Activated T-cell treated with anti-CD3 and anti-CD28 coated beads, Interleukin-2, amount 50 U/mL, for 24 hours (primary cell): ENCODE data around the gene C11orf24.

Experiments used
- DNase-seq: peaks from one replicate; pipeline ENCODE4 v3.0.0-alpha.2; 2020
- H3K27ac Mint-ChIP-seq: 2 replicates; pipeline ENCODE4 v1.8.0; 2020; ENCODE audit warnings: mild to moderate bottlenecking, mixed read lengths
- H3K27me3 Mint-ChIP-seq: 2 replicates; pipeline ENCODE4 v1.8.0; 2020; ENCODE audit warnings: mixed read lengths
- H3K36me3 Mint-ChIP-seq: 2 replicates; pipeline ENCODE4 v1.8.0; 2020; ENCODE audit warnings: low read depth, mixed read lengths
- H3K4me1 Mint-ChIP-seq: 2 replicates; pipeline ENCODE4 v1.8.0; 2020; ENCODE audit warnings: low read depth, mixed read lengths
- H3K4me3 Mint-ChIP-seq: 2 replicates; pipeline ENCODE4 v1.8.0; 2020; ENCODE audit warnings: mild to moderate bottlenecking, moderate library complexity, mixed read lengths
- H3K9me3 Mint-ChIP-seq: 2 replicates; pipeline ENCODE4 v1.8.0; 2020; ENCODE audit warnings: mixed read lengths

The C11orf24 gene

DNA sequence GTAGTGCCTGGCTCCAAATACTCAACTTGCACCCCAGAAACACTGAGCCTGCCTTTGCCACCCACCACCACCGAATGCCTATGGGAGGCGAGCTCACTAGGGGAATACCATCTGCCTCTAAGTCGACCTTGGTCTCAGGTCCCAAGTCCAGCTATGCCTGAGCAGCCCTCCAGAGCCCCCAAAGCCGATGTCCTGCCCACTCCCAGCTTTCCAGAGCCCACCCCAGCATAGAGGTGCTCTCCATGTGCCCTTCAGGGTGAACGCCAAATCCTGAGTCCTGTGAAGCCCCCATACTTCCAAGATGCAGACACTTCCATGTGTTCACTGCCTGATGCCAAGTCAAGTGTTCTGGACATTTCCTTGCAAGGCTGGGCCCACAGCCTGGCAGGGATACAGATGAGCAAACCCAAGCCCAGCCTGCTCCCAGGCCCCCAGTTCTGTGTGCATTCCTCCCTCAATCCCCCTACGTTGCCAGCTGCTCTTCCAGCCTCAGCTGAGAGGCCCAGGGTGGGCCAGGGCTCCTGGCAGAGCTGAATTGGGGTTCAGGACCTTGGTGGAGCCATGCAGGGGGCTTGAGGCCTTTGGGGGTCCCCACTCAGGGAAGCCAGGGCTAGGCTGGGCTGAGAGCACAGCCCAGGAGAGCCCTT is 56.1 kb downstream of the C11orf24 start:
- no peak for DNase-seq
- H3K4me3 Mint-ChIP-seq: peak overlapping the region; percentile 67
- H3K9me3 Mint-ChIP-seq: no peaks in the 10 kb centered on the region
- H3K27ac Mint-ChIP-seq: no peak overlapping the region
- peaks cover 2% of the 10 kb centered on the region for H3K36me3 Mint-ChIP-seq
- peaks cover 29% of the 10 kb centered on the region for H3K4me1 Mint-ChIP-seq
- H3K27me3 Mint-ChIP-seq: peaks cover 14% of the 10 kb centered on the region

DNA sequence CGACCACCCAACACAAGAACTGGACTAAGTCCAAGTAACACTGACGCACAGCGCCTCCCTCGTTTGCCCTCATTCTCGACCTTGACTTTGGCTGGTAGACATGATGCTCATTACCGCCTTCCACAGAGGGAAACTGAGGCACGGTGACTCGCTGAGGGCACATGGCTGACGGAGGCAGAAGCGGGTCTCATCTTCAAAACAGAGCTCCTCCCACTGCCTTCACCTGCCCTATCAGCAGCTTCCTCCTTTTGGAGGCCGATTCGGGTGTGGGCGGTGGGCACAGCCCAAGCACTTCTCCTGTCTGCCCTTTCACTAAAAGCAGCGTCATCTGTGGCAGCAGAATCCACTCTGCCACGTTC is 56.7 kb downstream of the C11orf24 start:
- Mint-ChIP-seq H3K36me3 (peaks cover 2% of the 10 kb centered on the region), H3K4me3 (peak overlapping the region; percentile 67), H3K27ac (peak overlapping the region; percentile 72), H3K4me1 (peaks cover 34% of the 10 kb centered on the region), H3K27me3 (peaks cover 14% of the 10 kb centered on the region), H3K9me3 (no peaks in the 10 kb centered on the region)
- DNase-seq: peak; percentile 50

DNA sequence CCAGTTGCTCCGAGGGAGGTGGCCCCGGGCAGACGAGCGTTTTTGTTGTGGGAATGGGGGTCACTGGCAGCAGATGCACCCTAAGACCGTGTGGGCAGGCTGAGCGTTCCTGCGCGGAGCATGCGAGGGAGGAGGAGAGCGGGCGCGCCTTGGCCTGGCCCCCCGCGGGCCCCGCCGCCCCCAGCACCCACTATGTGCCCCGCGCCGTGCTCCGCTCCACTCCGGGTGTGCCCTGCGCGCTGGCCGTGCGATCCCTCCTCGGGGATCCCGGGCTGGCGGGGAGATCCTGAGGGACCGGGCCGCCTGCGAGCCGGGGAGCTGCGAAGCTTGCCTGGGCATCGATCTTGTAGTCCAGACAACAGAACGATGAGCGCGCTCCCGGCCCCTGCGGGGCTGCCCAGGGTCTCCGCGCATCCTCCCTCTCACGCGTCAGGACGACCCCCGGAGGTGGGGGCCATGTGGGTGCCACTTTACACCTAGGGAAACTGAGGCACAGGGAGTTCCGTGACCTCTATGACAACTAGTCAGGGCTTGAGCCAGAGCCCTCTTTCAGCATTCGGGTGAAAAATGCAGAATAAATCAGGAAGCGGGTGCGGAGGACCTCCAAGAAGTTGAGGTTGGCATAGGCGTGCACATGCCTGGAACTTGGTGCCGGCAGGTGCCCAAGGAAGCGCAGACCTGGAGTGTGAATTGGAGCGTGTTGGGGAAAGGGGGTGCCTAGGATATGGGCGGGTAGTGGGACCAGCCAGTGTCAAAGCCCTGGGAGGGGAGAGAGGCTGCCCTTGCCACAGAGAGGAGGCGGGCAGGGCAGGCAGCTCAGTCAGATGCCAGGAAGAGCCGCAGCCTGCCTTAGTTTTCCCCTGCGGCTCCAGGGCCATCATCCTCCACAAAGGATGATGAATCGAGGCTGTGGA is 57.3 kb downstream of the C11orf24 start:
- Mint-ChIP-seq H3K27ac (peak overlapping the region; percentile 52), H3K36me3 (peaks cover 2% of the 10 kb centered on the region), H3K27me3 (peaks cover 14% of the 10 kb centered on the region), H3K4me1 (peaks cover 39% of the 10 kb centered on the region), H3K9me3 (no peaks in the 10 kb centered on the region), H3K4me3 (peak overlapping the region; percentile 75)
- DNase-seq: peak; percentile 30

DNA sequence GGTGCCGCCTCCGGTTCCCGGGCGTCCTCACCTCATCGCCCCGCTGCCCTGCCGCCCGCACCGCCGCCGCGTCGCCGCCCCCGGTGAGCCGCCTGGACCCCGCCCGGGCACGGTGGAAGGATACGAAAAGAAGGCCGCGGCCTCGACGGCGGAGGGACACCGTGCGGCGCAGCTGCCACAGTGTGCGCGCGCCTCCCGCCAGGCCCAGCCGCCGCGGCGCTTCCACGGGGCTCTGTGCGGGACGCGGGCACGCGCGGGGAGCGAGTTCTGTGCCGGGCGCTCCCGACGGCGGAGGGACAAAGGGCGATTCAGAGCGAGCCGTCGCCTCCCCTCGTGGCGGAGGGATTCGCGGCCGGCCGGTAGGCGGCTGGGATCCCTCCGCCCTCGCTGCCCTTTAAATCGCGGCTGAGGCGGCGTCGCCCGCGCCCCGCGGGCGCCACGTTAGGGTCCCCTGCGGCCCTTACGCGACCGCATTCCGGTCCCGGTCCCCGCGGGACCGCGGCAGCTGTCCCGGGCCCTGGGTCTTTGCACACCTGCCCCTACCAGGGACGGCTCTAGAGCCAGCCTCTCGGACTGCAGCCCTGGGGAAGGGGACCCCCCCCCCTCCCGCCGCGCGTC is 58.1 kb downstream of the C11orf24 start:
- H3K9me3 Mint-ChIP-seq: no peaks in the 10 kb centered on the region
- peak; percentile 88 for DNase-seq
- peaks cover 2% of the 10 kb centered on the region for H3K36me3 Mint-ChIP-seq
- peaks cover 14% of the 10 kb centered on the region for H3K27me3 Mint-ChIP-seq
- peaks cover 45% of the 10 kb centered on the region for H3K4me1 Mint-ChIP-seq
- H3K4me3 Mint-ChIP-seq: peak overlapping the region; percentile 75
- peak overlapping the region; percentile 67 for H3K27ac Mint-ChIP-seq

DNA sequence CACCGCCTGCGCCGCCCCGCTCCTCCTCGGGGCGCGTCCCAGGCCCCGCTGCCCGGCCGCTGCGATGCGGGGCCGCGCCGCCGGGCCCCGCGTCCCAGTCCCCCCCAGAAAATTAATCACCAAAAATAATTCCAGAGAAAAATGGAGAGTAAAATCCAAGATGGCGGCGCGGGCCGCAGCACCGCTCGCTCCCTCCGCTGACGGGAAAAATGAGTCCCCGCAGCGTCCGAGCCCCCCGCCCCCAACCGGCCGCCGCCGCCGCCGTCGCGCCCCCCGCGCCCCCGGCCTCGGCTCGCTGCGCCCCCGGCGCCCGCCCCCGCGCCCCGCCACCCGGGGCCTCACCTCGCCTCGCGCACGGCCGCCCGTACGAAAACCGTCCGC is 58.6 kb downstream of the C11orf24 start, which contains the start of gene KMT5B:
Gene KMT5B (minus strand): TSS at position 162 of the 381 bp plus-strand sequence. CDS start 23,220 bp downstream, outside the sequence.
- H3K27ac Mint-ChIP-seq: peak within 1 kb of the TSS; percentile 91
- peaks cover 49% of the 10 kb centered on the region for H3K4me1 Mint-ChIP-seq
- peaks cover 14% of the 10 kb centered on the region for H3K27me3 Mint-ChIP-seq
- peaks cover 2% of the 10 kb centered on the region for H3K36me3 Mint-ChIP-seq
- H3K4me3 Mint-ChIP-seq: peak within 1 kb of the TSS; percentile 84
- no peaks in the 10 kb centered on the region for H3K9me3 Mint-ChIP-seq
- DNase-seq: peak; percentile 77

DNA sequence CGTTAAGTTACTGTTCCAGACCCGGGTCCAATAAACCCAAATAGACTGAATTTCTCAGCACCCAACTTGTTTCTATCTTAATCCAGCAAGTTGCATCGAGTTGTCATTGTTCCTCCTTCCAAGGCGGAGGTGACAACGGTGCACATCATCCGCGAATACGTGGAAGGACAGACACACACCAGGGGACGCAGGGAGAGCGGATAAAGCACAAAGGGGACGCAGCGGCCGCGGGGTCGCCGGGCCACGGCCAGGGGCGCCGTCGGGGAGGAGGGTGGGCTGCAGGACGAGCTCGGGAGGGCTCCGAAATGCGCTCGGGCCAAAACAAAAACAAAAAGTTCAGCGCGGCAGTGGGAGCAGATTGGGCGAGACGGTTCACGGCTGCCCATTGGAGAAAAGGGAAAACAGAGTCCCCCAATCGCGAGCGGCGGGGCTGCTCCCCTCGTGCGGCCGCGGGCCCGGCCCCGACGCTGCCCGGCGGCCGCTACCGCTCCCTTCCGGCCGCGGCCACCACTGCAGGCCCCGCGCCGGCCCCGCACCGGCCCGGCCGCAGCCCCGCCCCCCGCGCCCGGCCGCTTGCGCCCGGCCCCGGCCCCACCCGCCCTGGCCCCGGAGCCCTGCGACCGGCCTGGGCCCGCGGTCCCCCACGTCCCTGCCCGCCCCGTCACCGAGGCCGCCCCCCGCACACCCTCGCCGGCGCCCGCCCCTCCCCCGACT is 59.2 kb downstream of the C11orf24 start:
- H3K9me3 Mint-ChIP-seq: no peaks in the 10 kb centered on the region
- peaks cover 49% of the 10 kb centered on the region for H3K4me1 Mint-ChIP-seq
- H3K27ac Mint-ChIP-seq: peak overlapping the region; percentile 91
- H3K27me3 Mint-ChIP-seq: peaks cover 14% of the 10 kb centered on the region
- H3K36me3 Mint-ChIP-seq: peaks cover 2% of the 10 kb centered on the region
- DNase-seq: peak; percentile 73
- peak overlapping the region; percentile 84 for H3K4me3 Mint-ChIP-seq

DNA sequence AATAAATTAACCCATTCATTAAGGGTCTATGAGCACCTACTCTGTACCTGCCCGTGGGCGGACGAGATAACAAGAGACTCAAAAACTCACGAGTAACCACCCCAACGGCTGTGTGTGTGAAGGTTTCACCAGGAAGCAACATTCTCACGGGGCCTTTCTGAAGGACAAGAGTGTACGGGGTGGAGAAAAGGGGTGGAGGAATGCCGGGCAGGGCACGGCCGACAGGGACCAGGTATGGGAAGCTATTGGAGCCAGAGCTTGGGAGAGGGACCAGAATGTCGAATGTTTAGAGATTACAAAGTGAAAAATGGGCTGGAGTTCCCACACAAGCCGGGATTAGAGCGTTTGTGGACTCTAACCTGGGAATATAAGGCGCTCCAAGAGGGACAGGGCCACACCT is 60.2 kb downstream of the C11orf24 start:
- H3K9me3 Mint-ChIP-seq: no peaks in the 10 kb centered on the region
- H3K27ac Mint-ChIP-seq: peak overlapping the region; percentile 87
- peaks cover 55% of the 10 kb centered on the region for H3K4me1 Mint-ChIP-seq
- H3K4me3 Mint-ChIP-seq: peak overlapping the region; percentile 84
- no peak for DNase-seq
- peaks cover 14% of the 10 kb centered on the region for H3K27me3 Mint-ChIP-seq
- peaks cover 2% of the 10 kb centered on the region for H3K36me3 Mint-ChIP-seq
